Stimulated activated CD4-positive, alpha-beta T cell treated with anti-CD3 and anti-CD28 coated beads, Interleukin-2, amount 100 ng/mL, for 48 hours (primary cell): ENCODE results near the gene ZNF681.
"Not testable (repeated sequence)": the region's sequence is repeated elsewhere in the genome, so short reads cannot be mapped to it uniquely, and the experiment has no call there.

Experiments used
- DNase-seq, 2 donors: peaks; one replicate each; pipeline ENCODE4 v3.0.0-alpha.2; 2020

Gene ZNF681

GRCh38 chr19:23772675-23773063, 14.0 kb upstream of the ZNF681 start:
- no peak for DNase-seq

GRCh38 chr19:23771761-23772674, 13.3 kb upstream of the ZNF681 start:
- no peak for DNase-seq

- no peak for DNase-seq
Observed at GRCh38 chr19:23771316-23771715, 12.6 kb upstream of the ZNF681 start.

GRCh38 chr19:23770672-23771250, 12.1 kb upstream of the ZNF681 start:
- DNase-seq: no peak

GRCh38 chr19:23769691-23770468, 11.2 kb upstream of the ZNF681 start:
- no peak for DNase-seq

GRCh38 chr19:23766951-23767350, 8.3 kb upstream of the ZNF681 start:
- DNase-seq: no peak

- no peak for DNase-seq
Observed at GRCh38 chr19:23764781-23765180, 6.1 kb upstream of the ZNF681 start.

DNA sequence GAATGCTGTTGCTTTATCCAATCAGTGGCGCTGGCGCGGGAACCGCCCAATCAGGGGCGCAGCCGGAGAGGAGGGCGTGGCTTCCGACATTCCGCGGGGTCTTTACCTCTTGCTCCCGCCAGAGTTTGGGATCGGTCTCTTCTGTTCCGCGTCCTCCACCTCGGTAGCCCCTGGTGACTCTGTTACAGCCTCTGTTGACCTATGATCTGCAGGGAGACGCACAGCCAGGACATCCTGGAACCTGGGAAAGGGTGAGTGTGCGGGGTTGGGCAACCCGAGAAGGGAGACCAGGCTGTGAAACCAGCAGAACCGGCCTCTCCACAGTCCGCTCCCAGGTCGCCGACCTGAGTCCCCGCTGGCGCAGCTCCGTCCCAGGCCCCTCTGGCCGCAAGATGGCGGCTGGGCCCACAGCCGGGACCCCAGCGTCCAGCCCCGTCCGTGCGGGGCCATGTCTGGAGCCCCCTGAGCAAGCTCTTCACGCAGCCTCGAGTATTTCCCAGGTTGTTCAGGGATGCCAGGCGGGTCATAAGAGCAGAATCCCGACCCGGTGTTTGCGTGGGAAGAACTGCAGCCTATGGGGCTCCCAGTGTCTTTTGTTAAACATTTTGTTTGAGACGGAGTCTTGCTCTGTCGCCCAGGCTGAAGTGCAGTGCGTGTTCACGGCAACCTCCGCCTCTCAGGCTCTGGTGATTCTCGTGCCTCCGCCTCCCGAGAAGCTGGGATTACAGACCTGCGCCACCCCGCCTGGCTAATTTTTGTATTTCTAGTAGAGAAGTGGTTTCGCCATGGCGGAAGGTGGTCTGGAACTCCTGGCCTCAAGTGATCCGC, 4.4 kb upstream of the ZNF681 start:
- DNase-seq: peak; percentile 70 to 72

DNA sequence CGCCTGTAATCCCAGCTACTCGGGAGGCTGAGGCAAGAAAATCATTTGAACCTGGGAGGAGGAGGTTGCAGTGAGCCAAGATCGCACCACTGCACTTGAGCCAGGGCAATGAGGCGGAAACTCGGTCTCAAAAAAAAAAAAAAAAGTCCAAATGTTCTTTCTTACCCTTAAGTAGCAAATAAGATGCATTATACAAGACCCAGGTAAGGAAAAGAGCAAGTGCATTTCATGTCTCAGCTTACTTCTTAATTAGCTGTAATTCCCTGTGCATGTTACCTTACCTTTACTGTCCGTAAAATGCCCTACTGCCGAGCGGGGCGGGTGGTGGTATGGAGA, 3.8 kb upstream of the ZNF681 start:
- no peak for DNase-seq

DNA sequence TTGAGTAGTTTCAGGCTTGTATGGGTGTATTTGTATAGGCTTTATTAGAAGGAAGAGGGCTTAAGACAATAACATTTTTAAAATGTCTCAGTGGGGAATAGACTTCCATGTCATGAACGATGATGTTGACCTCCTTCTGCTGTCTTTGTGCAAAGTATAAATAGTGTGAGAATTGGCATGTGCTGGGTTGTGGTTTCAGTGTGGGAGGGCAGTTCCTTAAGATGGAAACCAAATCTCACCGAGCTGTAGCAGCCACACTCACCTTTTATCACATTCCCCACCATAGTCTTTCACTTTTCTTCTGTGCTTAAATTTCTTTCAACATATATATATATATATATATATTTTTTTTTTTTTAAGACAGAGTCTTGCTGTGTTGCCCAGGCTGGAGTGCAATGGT, 1.6 kb upstream of the ZNF681 start:
- DNase-seq: not testable (repeated sequence)

- not testable (repeated sequence) for DNase-seq
Observed at GRCh38 chr19:23743633-23744232, 15.0 kb downstream of the ZNF681 start.

GRCh38 chr19:23730729-23731465, 27.8 kb downstream of the ZNF681 start:
- DNase-seq: not testable (repeated sequence)

GRCh38 chr19:23724161-23724560, 34.5 kb downstream of the ZNF681 start:
- not testable (repeated sequence) for DNase-seq

DNA sequence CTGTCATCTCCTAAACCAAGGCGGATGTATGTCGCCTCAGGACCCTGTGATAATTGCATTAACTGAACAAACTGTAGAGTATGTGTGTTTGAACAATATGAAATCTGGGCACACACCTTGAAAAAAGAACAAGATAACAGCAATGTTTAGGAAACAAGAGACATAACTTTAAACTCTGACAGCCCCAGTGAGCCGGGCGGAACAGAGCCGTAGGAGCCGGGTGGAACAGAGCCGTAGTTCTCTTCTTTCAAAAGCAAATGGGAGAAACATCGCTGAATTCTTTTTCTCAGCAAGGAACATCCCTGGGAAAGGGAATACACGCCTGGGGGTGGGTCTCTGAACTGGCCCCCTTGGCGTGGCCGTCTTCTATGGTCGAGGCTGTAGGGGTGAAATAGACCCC, 39.9 kb downstream of the ZNF681 start:
- no peak for DNase-seq

GRCh38 chr19:23716792-23717191, 41.9 kb downstream of the ZNF681 start:
- DNase-seq: no peak

GRCh38 chr19:23709347-23709746, 49.3 kb downstream of the ZNF681 start:
- no peak for DNase-seq

DNA sequence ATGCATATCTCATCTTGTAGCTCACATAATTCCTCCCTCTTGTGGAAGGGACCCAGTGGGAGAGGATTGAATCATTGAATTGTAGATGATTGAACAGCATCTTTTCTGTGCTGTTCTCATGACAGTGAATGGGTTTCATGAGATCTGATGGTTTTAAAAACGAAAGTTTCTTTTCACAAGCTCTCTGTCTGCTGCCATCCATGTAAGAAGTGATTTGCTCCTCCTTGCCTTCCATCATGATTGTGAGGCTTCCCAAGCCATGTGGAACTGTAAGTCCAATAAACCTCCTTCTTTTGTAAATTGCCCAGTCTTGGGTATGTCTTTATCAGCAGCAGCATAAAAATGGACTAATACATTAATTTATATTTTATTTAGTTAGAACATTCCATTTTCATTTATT, 52.0 kb downstream of the ZNF681 start:
- no peak for DNase-seq

DNA sequence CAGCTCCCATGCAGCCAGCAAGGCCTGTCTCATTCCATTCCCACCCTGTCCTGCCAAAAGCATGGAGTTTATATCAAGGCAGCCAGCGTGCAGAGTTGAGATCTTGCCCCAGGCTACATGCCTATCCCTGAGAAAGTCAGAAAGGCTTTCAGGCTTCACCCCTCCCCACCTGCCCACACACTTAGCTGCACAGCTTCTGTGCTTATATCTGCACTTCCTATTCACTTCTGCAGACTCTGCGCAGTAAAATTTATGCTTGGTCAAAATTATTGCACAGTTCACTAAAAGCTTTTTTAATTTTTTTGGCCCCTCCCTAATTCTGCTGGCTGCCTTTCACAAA, 59.2 kb downstream of the ZNF681 start:
- no peak for DNase-seq

- no peak for DNase-seq
Observed at GRCh38 chr19:23698711-23699520, 59.8 kb downstream of the ZNF681 start.

- DNase-seq: not testable (repeated sequence)
Observed at GRCh38 chr19:23692937-23693336, 65.8 kb downstream of the ZNF681 start.
